Esophagus (tissue), 2 donors: Measurements from ENCODE around the gene ITFG2. TPM values are rescaled to one million over a fixed set of nuclear protein-coding genes. Genes with fewer than 3 reads are reported as not detected.
A peak's percentile ranks its signal among the peaks of the same experiment; 100 is the strongest.

Experiments used
- H3K27ac ChIP-seq, 2 donors: one replicate each; pipeline ENCODE4 v1.5.1; 2013; ENCODE audit warnings: low read depth in 2 of 2, mild to moderate bottlenecking in 2 of 2, inconsistent platforms in 1 of 2, low read length in 1 of 2, moderate library complexity in 1 of 2
- H3K27me3 ChIP-seq, 2 donors: one replicate each; pipeline ENCODE4 v1.6.1; 2013; ENCODE audit warnings: low read length in 2 of 2, control low read depth in 1 of 2, mild to moderate bottlenecking in 1 of 2; ENCODE audit not compliant: insufficient read depth in 2 of 2, control insufficient read depth in 1 of 2
- H3K36me3 ChIP-seq, 2 donors: one replicate each; pipeline ENCODE4 v1.6.1; 2013; ENCODE audit warnings: low read length in 1 of 2; ENCODE audit not compliant: control insufficient read depth in 2 of 2, insufficient read depth in 2 of 2
- H3K4me1 ChIP-seq, 2 donors: one replicate each; pipeline ENCODE4 v1.6.1; 2013; ENCODE audit warnings: low read length in 1 of 2; ENCODE audit not compliant: control insufficient read depth in 2 of 2, insufficient read depth in 2 of 2
- H3K4me3 ChIP-seq, 2 donors: one replicate each; pipeline ENCODE4 v1.5.1; 2013; ENCODE audit warnings: low read length in 2 of 2, mild to moderate bottlenecking in 2 of 2, low read depth in 1 of 2, moderate library complexity in 1 of 2
- H3K9me3 ChIP-seq, 2 donors: one replicate each; pipeline ENCODE4 v1.6.1; 2013; ENCODE audit warnings: mild to moderate bottlenecking in 2 of 2, low read depth in 1 of 2, low read length in 1 of 2, moderate library complexity in 1 of 2; ENCODE audit not compliant: control insufficient read depth in 2 of 2, insufficient read depth in 1 of 2
- WGBS, 2 donors: extraction: QIAGEN DNeasy Blood & Tissue Kit; methylation state at CpG; one replicate each; pipeline ENCODE4 v1.1.7; 2013; 5-methylcytosine and 5-hydroxymethylcytosine counted together
- polyA plus RNA-seq, 2 donors: library from polyadenylated mRNA; stranded (reverse); fragments of 200-250 nt; gene quantifications; one replicate each; pipeline ENCODE4 v1.2.3, GENCODE V29; 2013
- donor health status: healthy with polysubstance abuse.
- donor health status: Bipolar disorder and iron deficiency.

Gene ITFG2
- polyA plus RNA-seq, 2 donors = 19.9 to 31.2 TPM

DNA sequence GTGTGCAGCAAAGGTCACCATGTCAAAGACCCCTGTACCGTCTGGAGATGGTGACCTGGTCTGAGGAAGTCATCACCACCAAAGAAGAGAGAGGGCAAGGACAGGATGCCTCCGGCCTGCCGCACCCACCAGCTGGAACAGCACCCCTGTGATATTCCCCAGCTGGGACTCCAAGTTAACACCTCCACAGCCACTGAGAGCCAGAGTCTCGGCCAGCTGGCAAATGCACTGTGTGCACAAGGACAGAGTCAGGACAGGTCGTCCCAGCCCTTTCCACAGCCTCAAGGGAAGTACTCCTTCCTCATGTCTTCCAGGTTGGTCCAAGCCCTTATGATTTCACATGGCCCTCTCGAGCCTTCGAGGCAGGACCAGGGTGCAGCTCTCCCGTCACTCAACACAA, 37.0 kb upstream of the ITFG2 start:
- no peak overlapping the region for H3K27ac ChIP-seq
- WGBS, 2 donors = 74 to 77% methylated on average over 8 of the region's 8 CpGs
- H3K27me3 ChIP-seq = no peaks in the 10 kb centered on the region
- H3K9me3 ChIP-seq = no peaks in the 10 kb centered on the region
- H3K4me1 ChIP-seq = peaks cover 0 to 3% of the 10 kb centered on the region in 2 donors
- H3K36me3 ChIP-seq = no peaks in the 10 kb centered on the region
- no peak overlapping the region for H3K4me3 ChIP-seq

DNA sequence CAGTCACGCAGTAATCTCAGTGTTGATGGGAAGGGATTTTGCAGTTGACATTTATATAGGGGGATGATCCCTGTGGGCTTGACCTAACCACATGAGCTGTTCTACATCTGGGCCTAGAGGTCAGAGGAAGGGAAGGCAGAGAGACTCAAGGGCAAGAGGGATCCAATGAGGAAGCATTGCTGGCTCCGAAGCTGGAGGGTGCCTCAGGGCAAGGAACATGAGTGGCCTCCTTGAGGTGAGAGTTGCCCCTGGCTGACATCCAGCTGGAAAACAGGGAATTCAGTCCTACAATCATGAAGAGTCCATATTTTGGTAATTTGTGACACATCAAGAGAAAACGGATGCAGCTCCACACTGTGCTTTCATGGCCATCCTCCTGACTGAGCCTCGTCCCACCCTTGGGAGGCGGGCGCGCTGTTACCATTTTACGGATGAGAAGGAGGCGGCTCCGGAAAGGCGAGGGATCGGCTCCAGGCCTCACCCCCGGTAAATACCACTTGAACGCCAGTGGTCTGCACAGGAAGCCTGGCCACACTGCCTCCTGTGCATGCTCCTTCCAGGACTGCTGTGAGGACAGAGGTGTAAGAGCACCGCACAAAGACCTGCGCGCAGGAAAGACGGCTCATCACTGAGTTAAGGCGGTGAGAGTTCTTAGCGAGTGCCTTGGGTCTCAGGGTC, 36.2 kb upstream of the ITFG2 start:
- no peak overlapping the region for H3K4me3 ChIP-seq
- WGBS, 2 donors = 86 to 90% methylated on average over 20 of the region's 20 CpGs
- H3K9me3 ChIP-seq = no peaks in the 10 kb centered on the region
- peaks cover 0 to 3% of the 10 kb centered on the region in 2 donors for H3K4me1 ChIP-seq
- H3K27ac ChIP-seq = no peak overlapping the region
- H3K27me3 ChIP-seq = no peaks in the 10 kb centered on the region
- no peaks in the 10 kb centered on the region for H3K36me3 ChIP-seq

DNA sequence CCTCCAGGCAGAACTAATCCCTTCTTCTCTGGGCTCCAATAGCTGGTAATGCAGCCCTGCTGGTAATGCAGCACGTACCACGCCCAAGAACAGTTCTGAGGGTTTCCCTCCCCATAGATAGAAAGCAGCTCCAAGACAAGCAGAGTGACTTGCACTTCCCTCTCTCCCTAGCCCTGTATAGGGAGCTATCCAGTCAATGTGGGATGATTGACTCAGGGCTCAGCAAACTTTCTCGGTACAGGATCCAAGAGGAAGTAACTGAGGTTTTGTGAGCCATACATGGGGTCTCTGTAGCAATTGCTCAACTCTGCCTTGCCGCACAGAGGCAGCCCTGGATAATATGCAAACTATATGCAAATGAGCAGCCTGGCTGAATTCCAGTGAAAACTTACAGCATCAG, 33.2 kb upstream of the ITFG2 start:
- no peaks in the 10 kb centered on the region for H3K36me3 ChIP-seq
- 48 to 54% methylated on average over 4 of the region's 4 CpGs for WGBS, 2 donors
- no peaks in the 10 kb centered on the region for H3K27me3 ChIP-seq
- no peak overlapping the region for H3K27ac ChIP-seq
- H3K4me3 ChIP-seq = no peak overlapping the region
- no peaks in the 10 kb centered on the region for H3K9me3 ChIP-seq
- H3K4me1 ChIP-seq = peaks cover 0 to 8% of the 10 kb centered on the region in 2 donors

DNA sequence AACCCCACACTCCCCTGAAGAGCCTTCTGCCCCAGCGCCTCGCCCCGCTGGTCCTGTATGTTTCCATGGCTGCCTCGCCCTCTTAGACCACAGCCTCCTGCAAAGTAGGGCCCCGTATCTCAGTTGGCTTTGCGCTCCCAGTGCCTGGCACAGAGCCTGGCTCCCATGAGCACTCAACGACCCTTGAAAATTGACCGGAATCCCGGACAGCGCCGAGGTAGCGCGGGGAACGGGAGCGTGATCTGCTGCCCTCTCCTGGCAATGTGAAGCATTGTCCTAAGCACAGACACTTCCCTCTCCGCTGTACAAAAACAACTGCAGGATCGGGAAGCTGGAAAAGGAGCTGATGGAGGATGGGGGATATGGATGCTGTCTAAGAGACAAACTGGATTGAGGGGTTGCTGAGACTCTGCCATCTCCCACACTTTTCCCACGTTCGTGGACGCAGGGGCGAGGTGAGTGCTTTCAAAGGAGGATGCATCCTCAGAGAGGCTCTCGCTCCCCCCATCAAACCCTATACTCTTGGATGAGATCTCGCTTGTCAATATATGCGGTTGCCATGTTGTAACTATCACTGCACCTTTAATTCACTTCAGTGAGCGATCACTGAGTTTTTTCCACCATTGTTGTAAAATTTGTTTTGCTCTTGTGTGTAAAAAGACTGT, 28.4 kb upstream of the ITFG2 start:
- Histone ChIP-seq H3K27me3 (no peaks in the 10 kb centered on the region), H3K27ac (no peak overlapping the region), H3K36me3 (no peaks in the 10 kb centered on the region), H3K4me1 (peaks cover 0 to 6% of the 10 kb centered on the region in 2 donors), H3K4me3 (no peak overlapping the region), H3K9me3 (no peaks in the 10 kb centered on the region)
- 12 to 15% methylated on average over 25 of the region's 25 CpGs for WGBS, 2 donors

DNA sequence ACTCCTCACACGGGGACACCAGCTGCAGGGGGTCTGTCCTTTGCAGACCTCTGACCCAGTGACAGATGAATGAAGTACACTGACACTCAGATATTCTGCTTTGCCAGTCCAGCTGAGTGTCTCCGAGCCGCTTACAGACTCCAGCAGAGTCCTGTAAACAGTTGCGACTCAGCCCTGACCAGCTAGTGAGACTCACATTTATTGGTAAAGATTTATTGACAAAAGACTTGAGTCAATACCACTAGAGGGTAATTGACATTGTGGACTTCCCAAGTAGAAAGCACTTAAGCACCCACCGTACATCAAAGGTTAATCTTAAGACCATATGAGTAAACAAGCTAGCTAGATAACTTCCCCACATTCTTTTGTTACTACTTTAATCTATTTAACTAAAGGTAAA, 27.5 kb upstream of the ITFG2 start:
- H3K27ac ChIP-seq = no peak overlapping the region
- no peaks in the 10 kb centered on the region for H3K9me3 ChIP-seq
- H3K4me3 ChIP-seq = no peak overlapping the region
- no peaks in the 10 kb centered on the region for H3K27me3 ChIP-seq
- 55 to 70% methylated on average over 5 of the region's 5 CpGs for WGBS, 2 donors
- peaks cover 0 to 6% of the 10 kb centered on the region in 2 donors for H3K4me1 ChIP-seq
- H3K36me3 ChIP-seq = no peaks in the 10 kb centered on the region

DNA sequence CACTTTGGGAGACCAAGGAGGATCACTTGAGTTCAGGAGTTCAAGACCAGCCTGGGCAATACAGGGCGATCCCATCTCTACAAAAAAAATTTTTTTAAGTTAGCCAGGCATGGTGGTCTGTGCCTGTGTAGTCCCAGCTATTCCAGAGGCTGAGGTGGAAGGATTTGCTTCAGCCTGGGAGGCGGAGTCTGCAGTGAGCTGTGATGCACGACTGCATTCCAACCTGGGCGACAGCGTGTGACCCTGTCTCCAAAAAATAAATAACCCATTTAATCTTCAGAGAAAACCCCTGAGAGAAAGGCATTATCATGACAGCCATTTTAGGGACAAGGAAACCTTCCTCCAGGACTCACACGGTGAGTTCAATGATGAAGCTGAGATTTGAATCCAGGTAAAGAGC, 21.4 kb upstream of the ITFG2 start:
- WGBS, 2 donors = 77 to 78% methylated on average over 6 of the region's 6 CpGs
- no peaks in the 10 kb centered on the region for H3K36me3 ChIP-seq
- H3K27ac ChIP-seq = no peak overlapping the region
- no peaks in the 10 kb centered on the region for H3K9me3 ChIP-seq
- no peaks in the 10 kb centered on the region for H3K27me3 ChIP-seq
- H3K4me1 ChIP-seq = no peaks in the 10 kb centered on the region
- H3K4me3 ChIP-seq = no peak overlapping the region

DNA sequence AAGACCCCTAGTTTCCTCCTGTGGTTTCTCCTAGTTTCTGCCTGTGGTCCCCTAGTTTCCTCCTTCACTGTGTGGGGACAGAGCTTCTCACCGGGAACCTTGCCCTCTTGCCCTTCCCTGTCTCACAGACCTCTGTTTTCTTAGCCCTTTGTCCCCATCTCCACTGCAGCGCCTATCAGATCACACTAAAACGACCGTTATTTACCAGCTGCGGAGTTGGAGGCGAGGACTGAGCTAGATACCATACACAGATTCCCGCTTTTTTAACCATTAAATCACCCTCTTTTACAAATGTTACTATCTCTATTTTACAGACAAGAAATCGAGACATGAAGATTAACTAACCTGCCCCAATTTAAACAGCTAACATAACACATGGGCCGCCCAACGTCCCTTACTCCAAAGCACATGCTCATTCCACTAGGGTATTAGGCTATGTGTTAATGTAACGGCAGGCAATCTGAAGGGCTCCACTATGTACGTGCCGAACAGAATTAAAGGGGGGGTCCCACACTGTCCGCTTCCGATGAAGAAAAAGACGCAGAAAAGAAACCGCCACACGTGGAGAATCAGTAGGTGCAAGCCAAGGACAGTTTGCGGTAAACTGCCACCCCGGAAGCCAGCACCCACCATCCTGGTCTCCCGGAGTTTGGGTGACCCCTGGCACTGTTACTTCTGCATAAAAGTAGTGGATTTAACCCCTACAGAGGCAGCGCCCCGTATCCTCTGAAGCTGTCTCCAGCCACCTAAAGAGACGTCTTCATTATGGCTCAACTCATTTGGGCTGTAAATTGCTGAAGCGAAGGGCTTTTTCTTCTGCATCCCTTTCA, 19.6 kb upstream of the ITFG2 start:
- Histone ChIP-seq H3K36me3 (peaks cover 0 to 6% of the 10 kb centered on the region in 2 donors), H3K9me3 (no peaks in the 10 kb centered on the region), H3K4me3 (no peak overlapping the region), H3K27me3 (no peaks in the 10 kb centered on the region), H3K4me1 (peaks cover 0 to 9% of the 10 kb centered on the region in 2 donors), H3K27ac (no peak overlapping the region)
- 77 to 83% methylated on average over 25 of the region's 25 CpGs for WGBS, 2 donors

DNA sequence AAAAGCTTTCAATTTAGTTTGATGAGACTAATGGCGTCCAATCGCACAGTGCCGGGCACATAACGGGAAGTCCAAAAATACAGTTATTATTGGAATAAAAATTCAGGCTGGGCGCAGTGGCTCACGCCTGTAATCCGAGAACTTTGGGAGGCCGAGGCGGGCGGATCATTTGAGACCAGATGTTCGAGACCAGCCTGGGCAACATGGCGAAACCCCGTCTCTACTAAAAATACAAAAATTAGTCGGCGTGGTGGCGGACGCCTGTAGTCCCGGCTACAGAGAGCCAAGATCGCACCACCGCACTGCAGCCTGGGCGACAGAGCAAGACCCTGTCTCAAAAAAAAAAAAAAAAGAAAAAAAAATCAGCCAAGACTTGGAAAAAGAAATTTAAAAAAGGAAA, 18.9 kb upstream of the ITFG2 start:
- Histone ChIP-seq H3K9me3 (no peaks in the 10 kb centered on the region), H3K4me3 (no peak overlapping the region), H3K27me3 (no peaks in the 10 kb centered on the region), H3K27ac (no peak overlapping the region), H3K4me1 (peaks cover 0 to 10% of the 10 kb centered on the region in 2 donors), H3K36me3 (peaks cover 1 to 12% of the 10 kb centered on the region in 2 donors)
- 96% methylated on average over 21 of the region's 21 CpGs for WGBS, 2 donors

DNA sequence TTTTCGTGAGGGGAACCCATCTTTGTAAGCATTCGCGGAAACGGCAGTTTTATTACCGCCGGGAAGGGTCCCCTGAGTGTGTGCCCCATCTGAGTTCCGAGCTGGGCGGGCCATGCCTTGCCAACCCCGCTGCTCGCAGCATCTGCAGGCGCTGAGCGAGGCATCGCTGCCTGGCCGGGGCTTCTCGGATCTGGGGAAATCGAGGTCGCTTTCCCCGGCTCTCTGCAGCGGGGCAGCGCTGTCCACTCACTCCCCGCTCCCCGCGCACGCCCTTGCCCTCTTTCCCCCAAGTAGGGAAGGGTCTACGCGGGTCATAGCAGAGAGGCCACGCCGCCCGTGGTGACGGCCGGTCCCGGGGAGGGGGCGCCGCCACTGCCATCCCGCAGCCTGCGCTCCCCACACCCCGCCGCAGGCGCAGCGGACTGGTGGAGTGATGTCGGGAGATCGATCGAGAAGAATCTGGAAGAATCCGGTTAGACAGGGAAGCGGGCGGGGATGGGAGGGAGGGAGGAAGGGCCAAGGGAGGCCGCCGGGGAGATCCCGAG, 18.2 kb upstream of the ITFG2 start:
- Histone ChIP-seq H3K27ac (peak overlapping the region; percentile 18 to 60), H3K36me3 (peaks cover 5 to 17% of the 10 kb centered on the region in 2 donors), H3K27me3 (no peaks in the 10 kb centered on the region), H3K9me3 (no peaks in the 10 kb centered on the region), H3K4me3 (peak overlapping the region; percentile 78 to 86), H3K4me1 (peaks cover 0 to 13% of the 10 kb centered on the region in 2 donors)
- WGBS, 2 donors = 10 to 12% methylated on average over 45 to 49 of the region's 49 CpGs
